IMR-90 (cell line): ENCODE measurements around the gene PANK4. TPM values are rescaled to one million over a fixed set of nuclear protein-coding genes. Genes with fewer than 3 reads are reported as not detected.

Experiments used
- ATAC-seq: fragments of 200-7000 bp; cut with Tn5 transposase; 2 replicates; pipeline ENCODE4 v1.9.1; 2020; ENCODE audit warnings: low read depth, mild to moderate bottlenecking, moderate library complexity
- BruUV-seq: library from RNA; stranded (reverse); fragments of 400-500 nt; replicated peaks from 2 replicates; lab custom pipeline; 2021; lab: Mats Ljungman, UMichigan
- CTCF ChIA-PET: fragments of 300-600 bp; formaldehyde crosslinking; extraction: SDS; loops from one replicate; lab custom pipeline; 2021; ENCODE audit warnings: antibody characterized with exemption; lab: Yijun Ruan, JAX
- POLR2A ChIA-PET: fragments of 300-600 bp; sonication (Branson Sonifier 250); formaldehyde crosslinking; loops from one replicate; lab custom pipeline; 2022; ENCODE audit warnings: antibody characterized with exemption; ENCODE audit not compliant: unreplicated experiment; lab: Charles Lee
- DNase-seq: peaks from one replicate; pipeline ENCODE4 v3.0.0; 2013
- H2AFZ ChIP-seq: replicated peaks from 2 replicates; pipeline ENCODE3; 2013; ENCODE audit warnings: low read length, mild to moderate bottlenecking; ENCODE audit not compliant: poor library complexity
- H2AK5ac ChIP-seq: 2 replicates; pipeline ENCODE4 v1.6.1; 2013; ENCODE audit warnings: low read depth, low read length, inconsistent platforms
- H2AK9ac ChIP-seq: replicated peaks from 2 replicates; pipeline ENCODE3; 2013; ENCODE audit warnings: mild to moderate bottlenecking, low read depth, low read length, moderate library complexity; ENCODE audit not compliant: poor library complexity
- H2BK120ac ChIP-seq: 2 replicates; pipeline ENCODE4 v1.6.1; 2013; ENCODE audit warnings: low read depth, low read length, inconsistent platforms
- H2BK15ac ChIP-seq: 3 replicates; pipeline ENCODE4 v1.6.1; 2013; ENCODE audit warnings: low read depth, low read length, inconsistent platforms
- H2BK20ac ChIP-seq: 2 replicates; pipeline ENCODE4 v1.6.1; 2013; ENCODE audit warnings: low read depth, mild to moderate bottlenecking, inconsistent platforms, low read length, moderate library complexity
- H2BK5ac ChIP-seq: 2 replicates; pipeline ENCODE4 v1.6.1; 2013; ENCODE audit warnings: mild to moderate bottlenecking, low read depth, low read length, inconsistent platforms; ENCODE audit not compliant: poor library complexity, severe bottlenecking
- H3K14ac ChIP-seq: replicated peaks from 2 replicates; pipeline ENCODE4 v1.6.1; 2013; ENCODE audit warnings: low read depth, low read length, inconsistent platforms
- H3K18ac ChIP-seq: 2 replicates; pipeline ENCODE4 v1.6.1; 2013; ENCODE audit warnings: low read depth, low read length, control low read depth
- H3K23ac ChIP-seq: 2 replicates; pipeline ENCODE4 v1.6.1; 2013; ENCODE audit warnings: low read depth, low read length, inconsistent platforms
- H3K27ac ChIP-seq: 2 replicates; pipeline ENCODE4 v1.5.1; 2013; ENCODE audit warnings: mild to moderate bottlenecking, control low read depth, low read length; ENCODE audit not compliant: insufficient read depth
- H3K27me3 ChIP-seq: 2 replicates; pipeline ENCODE4 v1.6.1; 2013; ENCODE audit warnings: low read length; ENCODE audit not compliant: control insufficient read depth, insufficient read depth
- H3K36me3 ChIP-seq: 2 replicates; pipeline ENCODE4 v1.6.1; 2013; ENCODE audit warnings: low read length, mixed read lengths; ENCODE audit not compliant: control insufficient read depth, insufficient read depth
- H3K4ac ChIP-seq: 2 replicates; pipeline ENCODE4 v1.6.1; 2013; ENCODE audit warnings: low read depth, low read length, inconsistent platforms
- H3K4me1 ChIP-seq: 2 replicates; pipeline ENCODE4 v1.6.1; 2013; ENCODE audit warnings: low read length, mixed read lengths; ENCODE audit not compliant: control insufficient read depth, insufficient read depth
- H3K4me2 ChIP-seq: 2 replicates; pipeline ENCODE4 v1.6.1; 2013; ENCODE audit warnings: low read depth, mild to moderate bottlenecking, control low read depth, low read length, moderate library complexity
- H3K4me3 ChIP-seq: 2 replicates; pipeline ENCODE4 v1.5.1; 2013; ENCODE audit warnings: low read depth, mild to moderate bottlenecking, control low read depth, low read length, moderate library complexity; ENCODE audit not compliant: insufficient read depth
- H3K56ac ChIP-seq: 2 replicates; pipeline ENCODE4 v1.6.1; 2013; ENCODE audit warnings: low read length, inconsistent platforms; ENCODE audit not compliant: insufficient read depth; ENCODE audit errors: extremely low read depth
- H3K79me1 ChIP-seq, 2 experiments: 2 replicates each; pipeline ENCODE4 v1.6.1; 2013; ENCODE audit warnings: low read length in 2 of 2, inconsistent platforms in 1 of 2, low read depth in 1 of 2
- H3K9ac ChIP-seq: 2 replicates; pipeline ENCODE4 v1.6.1; 2013; ENCODE audit warnings: low read depth, low read length, control low read depth
- H3K9me1 ChIP-seq: 2 replicates; pipeline ENCODE4 v1.6.1; 2013; ENCODE audit warnings: low read length, inconsistent platforms; ENCODE audit not compliant: insufficient read depth
- H3K9me3 ChIP-seq: 2 replicates; pipeline ENCODE4 v1.6.1; 2013; ENCODE audit warnings: low read length; ENCODE audit not compliant: control insufficient read depth, insufficient read depth
- H4K20me1 ChIP-seq: 2 replicates; pipeline ENCODE4 v1.6.1; 2013; ENCODE audit warnings: low read length, inconsistent platforms; ENCODE audit not compliant: insufficient read depth
- H4K5ac ChIP-seq: 2 replicates; pipeline ENCODE4 v1.6.1; 2013; ENCODE audit warnings: mild to moderate bottlenecking, low read depth, low read length, control low read depth
- H4K8ac ChIP-seq, 2 experiments: 2 replicates each; pipeline ENCODE4 v1.6.1; 2013; ENCODE audit warnings: low read depth in 2 of 2, low read length in 2 of 2, control low read depth in 1 of 2, inconsistent platforms in 1 of 2
- H4K91ac ChIP-seq: 2 replicates; pipeline ENCODE4 v1.6.1; 2013; ENCODE audit warnings: low read depth, low read length, inconsistent platforms; ENCODE audit not compliant: insufficient read depth
- BHLHE40 ChIP-seq: fragments of 150-350 bp; IDR thresholded peaks from 2 replicates; pipeline ENCODE4 v1.6.1; 2016; ENCODE audit warnings: mild to moderate bottlenecking, low read depth, low read length
- CEBPB ChIP-seq: IDR thresholded peaks from 2 replicates; pipeline ENCODE4 v1.6.1; 2012; ENCODE audit warnings: low read depth, low read length, improper control_type of control experiment
- CHD1 ChIP-seq: IDR thresholded peaks from 2 replicates; pipeline ENCODE4 v1.6.1; 2012; ENCODE audit warnings: low read depth, low read length, improper control_type of control experiment
- ELK1 ChIP-seq: fragments of 150-350 bp; IDR thresholded peaks from 2 replicates; pipeline ENCODE4 v1.6.1; 2016; ENCODE audit warnings: low read depth, mild to moderate bottlenecking, low read length, moderate library complexity, borderline replicate concordance
- FOS ChIP-seq: fragments of 150-350 bp; IDR thresholded peaks from 2 replicates; pipeline ENCODE4 v1.6.1; 2016; ENCODE audit warnings: low read depth, low read length
- MAFK ChIP-seq: IDR thresholded peaks from 2 replicates; pipeline ENCODE4 v1.6.1; 2012; ENCODE audit warnings: low read depth, low read length, improper control_type of control experiment
- MAZ ChIP-seq: IDR thresholded peaks from 2 replicates; pipeline ENCODE4 v1.6.1; 2012; ENCODE audit warnings: low read depth, mild to moderate bottlenecking, low read length, improper control_type of control experiment, moderate library complexity, borderline replicate concordance
- MXI1 ChIP-seq: IDR thresholded peaks from 2 replicates; pipeline ENCODE4 v1.6.1; 2012; ENCODE audit warnings: low read depth, mild to moderate bottlenecking, low read length, moderate library complexity, borderline replicate concordance
- NFE2L2 ChIP-seq: fragments of 150-350 bp; IDR thresholded peaks from 2 replicates; pipeline ENCODE4 v1.6.1; 2016; ENCODE audit warnings: low read depth, mild to moderate bottlenecking, low read length
- POLR2A ChIP-seq: IDR thresholded peaks from 2 replicates; pipeline ENCODE4 v1.6.1; 2012; ENCODE audit warnings: mild to moderate bottlenecking, low read depth, low read length
- RAD21 ChIP-seq: IDR thresholded peaks from 2 replicates; pipeline ENCODE4 v1.6.1; 2012; ENCODE audit warnings: low read length, improper control_type of control experiment
- RCOR1 ChIP-seq: IDR thresholded peaks from 2 replicates; pipeline ENCODE4 v1.6.1; 2012; ENCODE audit warnings: mild to moderate bottlenecking, low read length, improper control_type of control experiment; ENCODE audit not compliant: insufficient replicate concordance
- RFX5 ChIP-seq: IDR thresholded peaks from 2 replicates; pipeline ENCODE4 v1.8.0; 2012; ENCODE audit warnings: low read depth, mild to moderate bottlenecking, low read length, moderate library complexity
- SMC3 ChIP-seq: fragments of 150-350 bp; IDR thresholded peaks from 2 replicates; pipeline ENCODE4 v1.6.1; 2016; ENCODE audit warnings: low read depth, mild to moderate bottlenecking, antibody characterized with exemption, low read length, moderate library complexity
- WGBS, 2 experiments: methylation state at CpG; one replicate each; pipeline versions ENCODE4 v1.1.5 to v1.1.7; 2013; ENCODE audit warnings: missing lambda C conversion rate in 2 of 2; ENCODE audit not compliant: insufficient read length in 1 of 2; ENCODE audit errors: extremely low coverage in 2 of 2; 5-methylcytosine and 5-hydroxymethylcytosine counted together
- dilution Hi-C: fragments of 300-500 bp; cut with HindIII; formaldehyde crosslinking; loops from one replicate; pipeline ENCODE4 v1.14.3; 2018; ENCODE audit warnings: low sequenced_read_pairs; ENCODE audit not compliant: unreplicated experiment
- in situ Hi-C: fragments of 300-500 bp; cut with MboI; formaldehyde crosslinking; loops from 3 replicates; pipeline ENCODE4 v1.14.3; 2019; ENCODE audit warnings: low sequenced_read_pairs, inconsistent platforms, mixed read lengths
- intact Hi-C: fragments of 100-400 bp; cut with micrococcal nuclease; formaldehyde crosslinking; loops from 2 replicates; pipeline ENCODE4 v1.10.0; 2022
- polyA plus RNA-seq, 3 experiments: library from polyadenylated mRNA; depleted of rRNA; stranded (reverse); fragments of >200 nt; gene quantifications; 2 replicates each; pipeline ENCODE4 v1.2.3, GENCODE V29; 2012; ENCODE audit warnings: low replicate concordance in 1 of 3
- total RNA-seq: library from RNA; depleted of rRNA; stranded (reverse); fragments of >200 nt; gene quantifications from 2 replicates; pipeline ENCODE4 v1.2.3, GENCODE V29; 2012
- TF ChIP-seq, protein P1 (sequence below): conservative IDR thresholded peaks from 2 replicates; pipeline ENCODE4 v1.5.1; 2012; ENCODE audit warnings: mild to moderate bottlenecking, low read depth, low read length, improper control_type of control experiment
- TF ChIP-seq, protein P2 (sequence below): fragments of 150-350 bp; IDR thresholded peaks from 2 replicates; pipeline ENCODE4 v1.6.1; 2017; ENCODE audit warnings: mild to moderate bottlenecking, antibody characterized with exemption, low read length, low read depth

PANK4 gene
- total and polyA plus RNA-seq, 2 of the 4 experiments (the other 2 are of a cell fraction): 14.0 to 18.5 TPM

GRCh38 chr1:2472109-2472508 is 54.3 kb downstream of the PANK4 start:
- Histone ChIP-seq H2AK5ac (no peak overlapping the region), H3K36me3 (no peaks in the 10 kb centered on the region), H3K79me1 (no peaks in the 10 kb centered on the region), H2BK15ac (no peak overlapping the region), H2BK120ac (no peak overlapping the region), H3K9me3 (no peaks in the 10 kb centered on the region), H3K18ac (no peak overlapping the region), H3K27ac (no peak overlapping the region), H3K56ac (no peak overlapping the region), H3K14ac (no peak overlapping the region), H3K9ac (no peak overlapping the region), H4K20me1 (no peaks in the 10 kb centered on the region), H3K4me3 (no peak overlapping the region), H4K8ac (no peak overlapping the region), H2AFZ (no peak overlapping the region), H4K5ac (no peak overlapping the region), H2BK20ac (no peak overlapping the region), H4K91ac (no peak overlapping the region), H3K27me3 (peaks cover 38% of the 10 kb centered on the region; the same call in 1 of the 2 replicates), H3K4me2 (no peak overlapping the region), H3K9me1 (no peaks in the 10 kb centered on the region), H3K4me1 (no peaks in the 10 kb centered on the region), H2AK9ac (no peak overlapping the region), H3K23ac (no peak overlapping the region), H2BK5ac (no peak overlapping the region), H3K4ac (no peak overlapping the region)
- DNase-seq (no peak), ATAC-seq (no peak)
- TF ChIP-seq NFE2L2 (no peak), SMC3 (no peak), CEBPB (no peak), BHLHE40 (no peak), ELK1 (no peak), RFX5 (no peak), CHD1 (no peak), RCOR1 (no peak), MAZ (no peak), RAD21 (no peak), MAFK (no peak), FOS (no peak), POLR2A (no peak), MXI1 (no peak)
- TF ChIP-seq, protein P1, sequence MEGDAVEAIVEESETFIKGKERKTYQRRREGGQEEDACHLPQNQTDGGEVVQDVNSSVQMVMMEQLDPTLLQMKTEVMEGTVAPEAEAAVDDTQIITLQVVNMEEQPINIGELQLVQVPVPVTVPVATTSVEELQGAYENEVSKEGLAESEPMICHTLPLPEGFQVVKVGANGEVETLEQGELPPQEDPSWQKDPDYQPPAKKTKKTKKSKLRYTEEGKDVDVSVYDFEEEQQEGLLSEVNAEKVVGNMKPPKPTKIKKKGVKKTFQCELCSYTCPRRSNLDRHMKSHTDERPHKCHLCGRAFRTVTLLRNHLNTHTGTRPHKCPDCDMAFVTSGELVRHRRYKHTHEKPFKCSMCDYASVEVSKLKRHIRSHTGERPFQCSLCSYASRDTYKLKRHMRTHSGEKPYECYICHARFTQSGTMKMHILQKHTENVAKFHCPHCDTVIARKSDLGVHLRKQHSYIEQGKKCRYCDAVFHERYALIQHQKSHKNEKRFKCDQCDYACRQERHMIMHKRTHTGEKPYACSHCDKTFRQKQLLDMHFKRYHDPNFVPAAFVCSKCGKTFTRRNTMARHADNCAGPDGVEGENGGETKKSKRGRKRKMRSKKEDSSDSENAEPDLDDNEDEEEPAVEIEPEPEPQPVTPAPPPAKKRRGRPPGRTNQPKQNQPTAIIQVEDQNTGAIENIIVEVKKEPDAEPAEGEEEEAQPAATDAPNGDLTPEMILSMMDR: no peak
- TF ChIP-seq, protein P2, sequence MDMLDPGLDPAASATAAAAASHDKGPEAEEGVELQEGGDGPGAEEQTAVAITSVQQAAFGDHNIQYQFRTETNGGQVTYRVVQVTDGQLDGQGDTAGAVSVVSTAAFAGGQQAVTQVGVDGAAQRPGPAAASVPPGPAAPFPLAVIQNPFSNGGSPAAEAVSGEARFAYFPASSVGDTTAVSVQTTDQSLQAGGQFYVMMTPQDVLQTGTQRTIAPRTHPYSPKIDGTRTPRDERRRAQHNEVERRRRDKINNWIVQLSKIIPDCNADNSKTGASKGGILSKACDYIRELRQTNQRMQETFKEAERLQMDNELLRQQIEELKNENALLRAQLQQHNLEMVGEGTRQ: no peak
- intact Hi-C loops: no loop called here
- dilution Hi-C loops: no loop called here
- BruUV-seq: no TSS peak
- 14% methylated on average over 4 of the region's 17 CpGs; no CpG with 5 or more reads in 1 of the 2 experiments for WGBS, 2 experiments
- in situ Hi-C loops: no loop called here
- ChIA-PET CTCF (interaction anchor here (1.3 kb wide), 1 partner anchor 9 kb away, joined by 3 read pairs; no protein-coding TSS in a partner anchor), POLR2A (no interaction called here)
